GM23248 (cell line): ENCODE measurements around the gene GNRHR. TPM values are rescaled to one million over a fixed set of nuclear protein-coding genes. Genes with fewer than 3 reads are reported as not detected.

Source experiments
- DNase-seq: peaks from one replicate; pipeline ENCODE4 v3.0.0-alpha.2; 2015
- H2AFZ ChIP-seq: fragments of 200-600 bp; sonication (generic); 2 replicates; pipeline ENCODE4 v1.6.1; 2016; ENCODE audit warnings: antibody characterized with exemption
- H3F3A ChIP-seq: fragments of 200-600 bp; sonication (generic); 2 replicates; pipeline ENCODE4 v1.6.1; 2016; ENCODE audit warnings: mild to moderate bottlenecking, antibody characterized with exemption, mixed run types; ENCODE audit not compliant: insufficient read depth
- H3K27ac ChIP-seq: fragments of 200-600 bp; sonication (generic); 2 replicates; pipeline ENCODE4 v1.5.1; 2016; ENCODE audit warnings: mild to moderate bottlenecking
- H3K27me3 ChIP-seq: fragments of 200-600 bp; sonication (generic); replicated peaks from 2 replicates; pipeline ENCODE4 v1.6.1; 2016; ENCODE audit warnings: mild to moderate bottlenecking; ENCODE audit not compliant: insufficient read depth
- H3K36me3 ChIP-seq: fragments of 200-600 bp; sonication (generic); 2 replicates; pipeline ENCODE4 v1.6.1; 2016; ENCODE audit warnings: low read depth, mild to moderate bottlenecking
- H3K4me1 ChIP-seq: fragments of 200-600 bp; sonication (generic); 2 replicates; pipeline ENCODE4 v1.6.1; 2016; ENCODE audit warnings: mild to moderate bottlenecking; ENCODE audit not compliant: insufficient read depth
- H3K4me2 ChIP-seq: fragments of 200-600 bp; sonication (generic); one replicate; pipeline ENCODE4 v1.6.1; 2016; ENCODE audit warnings: mild to moderate bottlenecking; ENCODE audit not compliant: unreplicated experiment
- H3K4me3 ChIP-seq: fragments of 200-600 bp; sonication (generic); 2 replicates; pipeline ENCODE4 v1.5.1; 2016; ENCODE audit warnings: mild to moderate bottlenecking
- H3K79me2 ChIP-seq: fragments of 200-600 bp; sonication (generic); 2 replicates; pipeline ENCODE4 v1.6.1; 2016; ENCODE audit warnings: mild to moderate bottlenecking; ENCODE audit not compliant: insufficient read depth
- H3K9ac ChIP-seq: fragments of 200-600 bp; sonication (generic); 2 replicates; pipeline ENCODE4 v1.6.1; 2016; ENCODE audit warnings: mild to moderate bottlenecking
- H3K9me2 ChIP-seq: fragments of 200-600 bp; sonication (generic); 2 replicates; pipeline ENCODE4 v1.6.1; 2016; ENCODE audit warnings: mixed run types, mild to moderate bottlenecking, moderate library complexity; ENCODE audit not compliant: insufficient read depth
- H3K9me3 ChIP-seq: fragments of 200-600 bp; sonication (generic); one replicate; pipeline ENCODE4 v1.6.1; 2017; ENCODE audit warnings: low read depth
- H4K20me1 ChIP-seq: fragments of 200-600 bp; sonication (generic); 2 replicates; pipeline ENCODE4 v1.6.0; 2016; ENCODE audit not compliant: insufficient read depth
- EZH2 ChIP-seq: fragments of 200-600 bp; sonication (generic); IDR thresholded peaks from 2 replicates; pipeline ENCODE4 v1.6.1; 2018; ENCODE audit warnings: antibody characterized with exemption, mild to moderate bottlenecking; ENCODE audit not compliant: insufficient read depth, poor library complexity, severe bottlenecking
- EZH2phosphoT487 ChIP-seq: fragments of 200-600 bp; sonication (generic); IDR thresholded peaks from 2 replicates; pipeline ENCODE4 v1.6.1; 2018; ENCODE audit warnings: antibody characterized with exemption, moderate library complexity, mild to moderate bottlenecking, low read depth; ENCODE audit not compliant: insufficient read depth
- in situ Hi-C: fragments of 300-500 bp; cut with MboI; formaldehyde crosslinking; loops from 2 replicates; pipeline ENCODE4 v1.15.0; 2020
- polyA plus RNA-seq: library from polyadenylated mRNA; unstranded; fragments of >200 nt; fragmentation: Nextera tagmentation; extraction: Ambion mirVana; gene quantifications from 2 replicates; pipeline ENCODE4 v1.2.1, GENCODE V29; 2016
- small RNA-seq: library from RNA; depleted of rRNA; stranded (forward); fragments of <200 nt; gene quantifications from one replicate; pipeline ENCODE3, GENCODE V24; 2014; ENCODE audit warnings: low read depth, low replicate concordance
- total RNA-seq: library from RNA; depleted of rRNA; stranded (reverse); fragments of >200 nt; shearing (Covaris generic); gene quantifications from 2 replicates; pipeline ENCODE4 v1.2.3, GENCODE V29; 2014; rRNA removed

GNRHR gene
- total and polyA plus RNA-seq, 2 experiments from 2014 or later = 0.08 TPM; not detected in 1

DNA sequence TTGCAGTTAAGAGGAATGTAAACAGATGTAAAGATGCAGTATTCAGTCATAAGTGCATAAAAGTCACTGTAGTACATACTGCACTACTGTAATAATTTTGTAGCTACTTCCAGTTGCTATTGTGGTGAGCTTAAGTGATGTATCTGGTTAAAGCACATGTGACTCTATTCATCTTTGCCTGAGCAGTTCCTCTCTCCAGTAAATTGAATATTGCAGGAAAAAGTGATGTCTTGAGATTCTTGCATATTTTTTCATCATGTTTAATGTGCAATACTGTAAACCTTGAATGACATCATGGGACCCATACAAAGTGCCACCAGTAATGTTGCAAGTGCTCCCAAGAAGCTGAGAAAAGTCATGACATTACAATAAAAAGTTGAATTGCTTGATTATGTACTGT, 62.9 kb downstream of the GNRHR start:
- H3K9me3 ChIP-seq = no peaks in the 10 kb centered on the region
- no peaks in the 10 kb centered on the region for H3K9me2 ChIP-seq
- H3K36me3 ChIP-seq = peaks cover 19% of the 10 kb centered on the region
- H3K9ac ChIP-seq = no peak overlapping the region
- no peaks in the 10 kb centered on the region for H3K27me3 ChIP-seq
- no peak overlapping the region for H3K4me2 ChIP-seq
- H4K20me1 ChIP-seq = no peaks in the 10 kb centered on the region
- no peak for DNase-seq
- H3K27ac ChIP-seq = no peak overlapping the region
- H3K4me3 ChIP-seq = no peak overlapping the region
- no peak for TF ChIP-seq EZH2phosphoT487
- TF ChIP-seq EZH2 = no peak
- in situ Hi-C loops = no loop called here
- H2AFZ ChIP-seq = no peak overlapping the region
- peaks cover 38% of the 10 kb centered on the region for H3F3A ChIP-seq
- H3K4me1 ChIP-seq = peaks cover 15% of the 10 kb centered on the region
- peaks cover 89% of the 10 kb centered on the region for H3K79me2 ChIP-seq

Small RNA genes within 50 kb of the gene (small RNA-seq; reads per million reads assigned to genes)
- not detected for gene RF00091

Other genes starting within 250 kb of the GNRHR start
- 6.6 and 11.3 TPM in 2 replicates for gene CENPC, start 208.9 kb downstream of the GNRHR start, total RNA-seq
- 8.4 and 10.1 TPM in 2 replicates for gene CENPC, start 208.9 kb downstream of the GNRHR start, polyA plus RNA-seq
- not detected in 2 replicates for gene STAP1, start 195.7 kb downstream of the GNRHR start, total RNA-seq
- gene STAP1, start 195.7 kb downstream of the GNRHR start, polyA plus RNA-seq = not detected in 2 replicates
- 61.9 and 250 TPM in 2 replicates for gene UBA6, start 53.2 kb downstream of the GNRHR start, total RNA-seq
- gene UBA6, start 53.2 kb downstream of the GNRHR start, polyA plus RNA-seq = 32.6 and 38.8 TPM in 2 replicates
- gene TMPRSS11D, start 129.6 kb upstream of the GNRHR start, total RNA-seq = not detected in 2 replicates
- gene TMPRSS11D, start 129.6 kb upstream of the GNRHR start, polyA plus RNA-seq = not detected in 2 replicates
- not detected in 2 replicates for gene TMPRSS11A, start 209.1 kb upstream of the GNRHR start, total RNA-seq
- not detected in 2 replicates for gene TMPRSS11A, start 209.1 kb upstream of the GNRHR start, polyA plus RNA-seq